HCT116 (cell line): ENCODE measurements around the gene ACR. TPM values are rescaled to one million over a fixed set of nuclear protein-coding genes. Genes with fewer than 3 reads are reported as not detected.

ENCODE experiments used
- ATAC-seq: fragments of 200-7000 bp; cut with Tn5 transposase; 2 replicates; pipeline ENCODE4 v1.9.1; 2020; ENCODE audit warnings: mild to moderate bottlenecking, moderate library complexity
- BruUV-seq: library from RNA; stranded (reverse); fragments of 400-500 nt; replicated peaks from 2 replicates; lab custom pipeline; 2021; lab: Mats Ljungman, UMichigan
- CTCF ChIA-PET: fragments of 300-600 bp; sonication (Branson Sonifier 250); formaldehyde crosslinking; loops from one replicate; lab custom pipeline; 2021; ENCODE audit warnings: antibody characterized with exemption; lab: Charles Lee
- POLR2A ChIA-PET: fragments of 300-600, 350-600 bp; sonication (Branson Sonifier 250); formaldehyde crosslinking; loops from one replicate; lab custom pipeline; 2021; ENCODE audit warnings: antibody characterized with exemption; lab: Charles Lee
- RAD21 ChIA-PET, 2 experiments: fragments of 300-600 bp; sonication (Branson Sonifier 250); formaldehyde crosslinking; loops; one replicate each; lab custom pipeline; 2023; ENCODE audit warnings: low total read pairs in 2 of 2; ENCODE audit not compliant: uncharacterized antibody in 2 of 2, unreplicated experiment in 2 of 2, low non-redundant PET in 1 of 2; lab: Charles Lee
- DNase-seq: peaks from one replicate; pipeline ENCODE4 v3.0.0-alpha.2; 2010; ENCODE audit warnings: low read depth, low spot score
- H2AFZ ChIP-seq: fragments of 200-600 bp; shearing (Covaris generic), sonication (generic); 2 replicates; pipeline ENCODE4 v1.6.1; 2017; ENCODE audit warnings: low read depth, mixed run types, mixed read lengths, antibody characterized with exemption, low read length; ENCODE audit not compliant: poor library complexity, severe bottlenecking
- H3K27ac ChIP-seq: 2 replicates; pipeline ENCODE4 v1.5.1; 2012; ENCODE audit warnings: low read depth, low read length
- H3K27me3 ChIP-seq: fragments of 200-600 bp; sonication (generic); 2 replicates; pipeline ENCODE4 v1.6.1; 2016; ENCODE audit warnings: mixed run types, low read length, mixed read lengths; ENCODE audit not compliant: insufficient read depth
- H3K36me3 ChIP-seq, 2 experiments: fragments of 200-500 bp in 1 of 2; fragments of 200-600 bp in 1 of 2; sonication (Bioruptor generic) in 1 of 2; sonication (generic) in 1 of 2; 2 replicates each; pipeline versions ENCODE4 v1.5.1 to v1.6.1; 2014 to 2016; ENCODE audit warnings: low read length in 2 of 2, inconsistent platforms in 1 of 2, mixed read lengths in 1 of 2, mixed run types in 1 of 2; ENCODE audit not compliant: insufficient read depth in 2 of 2, control insufficient read depth in 1 of 2
- H3K4me1 ChIP-seq, 2 experiments: fragments of 200-600 bp in 1 of 2; sonication (generic) in 1 of 2; 2 replicates each; pipeline versions ENCODE4 v1.5.1 to v1.6.1; 2012 to 2017; ENCODE audit warnings: low read length in 2 of 2, inconsistent platforms in 1 of 2, mild to moderate bottlenecking in 1 of 2, mixed read lengths in 1 of 2, mixed run types in 1 of 2, moderate library complexity in 1 of 2; ENCODE audit not compliant: insufficient read depth in 2 of 2, control insufficient read depth in 1 of 2
- H3K4me2 ChIP-seq: fragments of 200-600 bp; sonication (generic); 2 replicates; pipeline ENCODE4 v1.6.1; 2017; ENCODE audit warnings: mixed run types, low read length, mixed read lengths
- H3K4me3 ChIP-seq, 2 experiments: fragments of 200-600 bp in 1 of 2; sonication (generic) in 1 of 2; replicated peaks in 1 of 2; 2 replicates each; pipeline ENCODE4 v1.5.1; 2011 to 2016; ENCODE audit warnings: low read length in 2 of 2, control low read depth in 1 of 2, low read depth in 1 of 2, mild to moderate bottlenecking in 1 of 2, mixed read lengths in 1 of 2, mixed run types in 1 of 2
- H3K79me2 ChIP-seq: fragments of 200-600 bp; sonication (generic); 2 replicates; pipeline ENCODE4 v1.6.1; 2017; ENCODE audit warnings: mild to moderate bottlenecking, mixed run types, low read length, moderate library complexity, mixed read lengths; ENCODE audit not compliant: insufficient read depth
- H3K9ac ChIP-seq: fragments of 200-600 bp; sonication (generic); 2 replicates; pipeline ENCODE4 v1.6.1; 2016; ENCODE audit warnings: low read length, mixed read lengths
- H3K9me2 ChIP-seq: fragments of 200-600 bp; sonication (generic), shearing (Covaris generic); 2 replicates; pipeline ENCODE4 v1.6.1; 2017; ENCODE audit warnings: mixed run types, mild to moderate bottlenecking, moderate library complexity; ENCODE audit not compliant: insufficient read depth
- H3K9me3 ChIP-seq, 2 experiments: fragments of 200-500 bp in 1 of 2; fragments of 200-600 bp in 1 of 2; sonication (Bioruptor generic) in 1 of 2; sonication (generic) in 1 of 2; 2 replicates each; pipeline ENCODE4 v1.6.1; 2014 to 2017; ENCODE audit warnings: low read length in 2 of 2, mixed read lengths in 2 of 2, inconsistent platforms in 1 of 2, low read depth in 1 of 2, mild to moderate bottlenecking in 1 of 2, mixed run types in 1 of 2, moderate library complexity in 1 of 2; ENCODE audit not compliant: control insufficient read depth in 1 of 2, insufficient read depth in 1 of 2
- H4K20me1 ChIP-seq: fragments of 200-600 bp; sonication (generic), shearing (Covaris generic); 2 replicates; pipeline ENCODE4 v1.6.1; 2017; ENCODE audit warnings: mixed run types, mild to moderate bottlenecking, moderate library complexity; ENCODE audit not compliant: insufficient read depth
- SP1 ChIP-seq: IDR thresholded peaks from 2 replicates; pipeline ENCODE4 v1.6.1; 2012; ENCODE audit warnings: low read depth
- TCF7L2 ChIP-seq: IDR thresholded peaks from 2 replicates; pipeline ENCODE4 v1.7.0; 2011; ENCODE audit warnings: borderline replicate concordance, inconsistent platforms; ENCODE audit not compliant: insufficient read depth, insufficient read length; ENCODE audit errors: extremely low read depth
- intact Hi-C: fragments of 100-400 bp; cut with micrococcal nuclease; formaldehyde crosslinking; loops from 2 replicates; pipeline ENCODE4 v1.10.0; 2022
- total RNA-seq: library from RNA; stranded (reverse); gene quantifications from one replicate; pipeline ENCODE4 v1.2.1, GENCODE V29; 2021; ENCODE audit not compliant: unreplicated experiment
- TF ChIP-seq, protein P1 (sequence below), 3 experiments: fragments of 200-600 bp in 1 of 3; sonication (generic) in 1 of 3; IDR thresholded peaks in 2 of 3; conservative IDR thresholded peaks in 1 of 3; 2 replicates each; pipeline ENCODE4 v1.5.1; 2012 to 2017; ENCODE audit warnings: low read depth in 2 of 3, low read length in 2 of 3, antibody characterized with exemption in 1 of 3, borderline replicate concordance in 1 of 3, control low read depth in 1 of 3, mild to moderate bottlenecking in 1 of 3, mixed read lengths in 1 of 3, mixed run types in 1 of 3, moderate library complexity in 1 of 3; ENCODE audit not compliant: insufficient read depth in 1 of 3

The ACR gene
- total RNA-seq, 1 experiment from 2014 or later, result 1.5 TPM

DNA sequence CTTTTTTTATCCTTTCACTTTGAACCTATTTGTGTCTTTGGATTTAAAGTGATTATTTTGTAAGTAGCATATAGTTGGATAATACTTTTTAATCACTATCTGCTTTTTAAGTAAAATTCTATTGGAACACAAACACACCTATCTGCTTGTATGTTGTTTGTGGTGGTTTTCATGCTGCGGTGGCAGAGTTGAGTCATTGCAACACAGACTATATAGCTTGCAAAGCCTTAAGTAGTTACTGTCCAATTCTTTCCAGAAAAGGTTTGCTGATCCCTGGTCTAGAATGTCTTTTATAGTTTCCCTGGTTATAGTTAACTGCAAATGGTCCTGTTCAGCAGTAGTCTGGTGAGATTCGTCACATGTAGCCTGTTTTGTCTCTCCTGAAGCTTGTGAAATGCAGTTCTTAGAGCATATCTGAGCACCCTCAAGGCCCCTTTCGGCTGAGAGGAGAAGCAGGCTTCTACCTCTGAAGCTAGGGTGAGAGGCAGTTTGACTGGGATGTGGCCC lies 43.9 kb upstream of the ACR start:
- no peaks in the 10 kb centered on the region for H4K20me1 ChIP-seq
- POLR2A ChIA-PET, result interaction anchor here (1.1 kb wide), 1 partner anchor 148 kb away, joined by 3 read pairs; the partner anchor contains the start of gene KLHDC7B

More for the DNA sequence above, 43.9 kb upstream of the ACR start:
- Histone ChIP-seq H3K36me3 (no peaks in the 10 kb centered on the region), H3K4me3 (no peak overlapping the region), H3K9ac (no peak overlapping the region), H3K9me2 (no peaks in the 10 kb centered on the region), H3K9me3 (no peaks in the 10 kb centered on the region), H3K4me1 (peaks cover 2 to 10% of the 10 kb centered on the region in 2 experiments; a peak in 1 of 4 replicates), H3K27ac (no peak overlapping the region), H2AFZ (no peak overlapping the region), H3K79me2 (peaks cover 13% of the 10 kb centered on the region), H3K4me2 (no peak overlapping the region), H3K27me3 (no peaks in the 10 kb centered on the region)
- no TSS peak for BruUV-seq
- CTCF ChIA-PET, result interaction anchor here (0.9 to 1.0 kb wide), 2 partner anchors 53 to 68 kb away, joined by 3 read pairs; no protein-coding TSS in a partner anchor
- intact Hi-C loops, result no loop called here
- TF ChIP-seq TCF7L2 (no peak), SP1 (no peak)
- TF ChIP-seq, protein P1, sequence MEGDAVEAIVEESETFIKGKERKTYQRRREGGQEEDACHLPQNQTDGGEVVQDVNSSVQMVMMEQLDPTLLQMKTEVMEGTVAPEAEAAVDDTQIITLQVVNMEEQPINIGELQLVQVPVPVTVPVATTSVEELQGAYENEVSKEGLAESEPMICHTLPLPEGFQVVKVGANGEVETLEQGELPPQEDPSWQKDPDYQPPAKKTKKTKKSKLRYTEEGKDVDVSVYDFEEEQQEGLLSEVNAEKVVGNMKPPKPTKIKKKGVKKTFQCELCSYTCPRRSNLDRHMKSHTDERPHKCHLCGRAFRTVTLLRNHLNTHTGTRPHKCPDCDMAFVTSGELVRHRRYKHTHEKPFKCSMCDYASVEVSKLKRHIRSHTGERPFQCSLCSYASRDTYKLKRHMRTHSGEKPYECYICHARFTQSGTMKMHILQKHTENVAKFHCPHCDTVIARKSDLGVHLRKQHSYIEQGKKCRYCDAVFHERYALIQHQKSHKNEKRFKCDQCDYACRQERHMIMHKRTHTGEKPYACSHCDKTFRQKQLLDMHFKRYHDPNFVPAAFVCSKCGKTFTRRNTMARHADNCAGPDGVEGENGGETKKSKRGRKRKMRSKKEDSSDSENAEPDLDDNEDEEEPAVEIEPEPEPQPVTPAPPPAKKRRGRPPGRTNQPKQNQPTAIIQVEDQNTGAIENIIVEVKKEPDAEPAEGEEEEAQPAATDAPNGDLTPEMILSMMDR (IDR thresholded peaks at IDR 0.05 in 2 of 3, conservative IDR thresholded peaks at IDR 0.05 in 1 of 3; ENCODE audit: borderline replicate concordance in 1 of 3, insufficient read depth in 1 of 3, low read depth in 2 of 3, low read length in 2 of 3), result 0 out of 6 replicates have a peak, but pooled peaks of 1 of the 3 experiments have one; percentile 12
- RAD21 ChIA-PET, result no interaction called here
- no peak for ATAC-seq
- no peak for DNase-seq
